HG02840 (cell line): Measurements from ENCODE around the gene PRKAG2.

Source experiments
- ATAC-seq: cut with Tn5 transposase; IDR thresholded peaks from one replicate; pipeline ENCODE4 v1.9.1; 2021; ENCODE audit warnings: mild to moderate bottlenecking, moderate library complexity, moderate number of reproducible peaks; ENCODE audit not compliant: unreplicated experiment, low FRiP score

The PRKAG2 gene

DNA sequence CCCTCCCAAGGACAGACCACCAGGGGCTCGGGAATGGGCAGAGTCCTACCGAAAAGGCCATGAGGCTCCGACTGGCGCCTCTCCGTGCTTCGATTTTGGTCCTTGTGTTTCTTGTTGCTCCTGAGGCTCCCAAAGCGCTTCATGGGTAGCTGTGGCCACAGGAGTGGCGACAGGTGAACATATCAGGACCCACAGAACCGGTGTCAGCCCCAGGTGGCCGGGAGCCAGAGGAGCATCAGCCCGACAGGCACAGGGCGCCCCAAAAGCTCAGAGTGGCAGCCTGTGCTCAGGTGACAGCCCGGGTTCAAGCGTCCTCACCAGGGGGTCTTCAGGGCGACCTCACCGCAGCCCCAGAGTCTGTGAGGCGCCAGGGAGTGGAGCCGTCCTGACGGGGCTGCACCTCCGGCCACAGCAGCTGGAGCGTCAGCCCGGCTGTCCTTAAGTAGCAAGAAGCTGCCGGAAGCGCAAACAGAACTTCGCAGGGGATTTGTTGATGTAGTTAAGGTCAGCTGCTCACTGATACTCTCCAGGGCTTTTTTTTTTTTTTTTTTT, 141.0 kb downstream of the PRKAG2 start:
- ATAC-seq, result no peak

DNA sequence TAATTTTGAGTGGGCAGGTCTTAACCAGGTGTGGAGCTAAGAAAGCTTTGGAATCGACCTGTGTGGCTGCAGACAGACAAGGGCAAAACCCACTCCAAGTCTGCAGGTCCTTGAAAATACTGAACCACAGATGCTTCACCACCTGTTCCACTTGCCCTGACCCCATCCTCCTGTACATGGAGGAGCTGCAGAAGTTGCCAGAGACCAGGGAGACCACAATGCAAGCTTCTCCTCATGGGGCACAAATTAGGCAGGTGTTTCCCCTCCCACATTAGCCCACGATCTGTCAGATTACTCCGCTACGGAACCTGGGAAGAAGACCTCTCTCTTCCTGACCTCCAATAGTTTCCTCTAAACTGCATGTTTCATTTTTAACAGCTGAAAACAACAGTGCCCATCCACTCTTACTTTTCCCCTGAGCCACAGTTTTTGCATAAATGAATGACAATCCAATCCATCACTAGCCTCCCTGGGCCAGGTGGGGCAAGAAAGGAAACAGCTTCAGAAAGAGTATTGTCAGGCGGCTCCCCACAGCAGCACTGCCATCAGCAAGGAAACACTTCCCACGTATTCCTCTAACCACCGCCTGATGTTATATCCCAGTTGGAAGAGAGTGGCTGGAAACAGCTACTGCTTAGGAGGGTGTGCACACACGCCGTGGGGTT, 141.6 kb downstream of the PRKAG2 start:
- ATAC-seq, result no peak

DNA sequence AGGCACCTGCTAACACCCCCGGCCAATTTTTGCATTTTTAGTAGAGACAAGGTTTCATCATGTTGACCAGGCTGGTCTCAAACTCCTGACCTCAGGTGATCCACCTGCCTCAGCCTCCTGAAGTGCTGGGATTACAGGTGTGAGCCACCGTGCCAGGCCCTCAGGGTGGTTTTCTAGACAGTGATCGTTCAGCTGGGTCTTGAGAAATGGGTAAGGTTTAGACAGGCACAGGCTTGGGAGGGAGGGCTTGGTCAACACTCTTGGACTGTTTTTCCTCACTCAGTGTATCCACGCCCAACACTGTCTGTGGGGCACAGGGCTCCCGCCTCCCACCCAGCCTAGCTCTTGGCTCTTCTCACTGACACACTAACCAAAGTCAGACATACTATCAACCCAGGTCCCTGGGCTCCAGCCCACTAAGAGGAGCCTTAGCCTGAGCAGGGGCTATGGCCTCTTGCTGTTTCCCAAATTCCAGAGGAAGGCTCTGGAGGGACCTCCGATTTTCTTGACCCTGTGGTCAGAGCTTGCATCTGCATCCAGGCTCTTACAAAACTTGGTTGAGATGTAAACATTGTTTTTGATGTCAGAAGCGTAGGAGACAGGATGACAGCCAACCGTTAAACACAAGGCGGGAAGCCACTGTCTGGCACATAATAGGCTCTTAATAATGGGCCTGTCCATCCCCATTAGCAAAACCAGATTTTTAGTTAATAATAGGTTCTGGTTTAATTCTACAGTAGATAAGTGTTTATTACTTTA, 143.9 kb downstream of the PRKAG2 start:
- no peak for ATAC-seq

DNA sequence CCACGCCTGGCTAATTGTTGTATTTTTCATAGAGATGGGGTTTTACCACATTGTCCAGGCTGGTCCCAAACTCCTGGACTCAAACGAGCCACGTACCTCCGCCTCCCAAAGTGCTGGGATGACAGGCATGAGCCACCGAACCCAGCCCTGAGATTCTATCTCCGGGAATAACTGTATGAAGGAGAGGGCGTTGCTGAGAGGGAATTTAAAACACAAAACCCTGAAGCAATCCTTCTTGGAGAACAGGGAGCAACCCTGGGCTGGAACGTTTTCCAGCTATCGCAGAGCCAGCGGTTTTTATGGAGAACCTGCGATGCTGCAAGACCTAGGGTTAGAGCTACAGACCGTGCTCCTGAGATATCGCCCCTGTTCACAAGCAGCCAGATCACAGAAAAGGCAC, 144.6 kb downstream of the PRKAG2 start:
- ATAC-seq, result no peak

DNA sequence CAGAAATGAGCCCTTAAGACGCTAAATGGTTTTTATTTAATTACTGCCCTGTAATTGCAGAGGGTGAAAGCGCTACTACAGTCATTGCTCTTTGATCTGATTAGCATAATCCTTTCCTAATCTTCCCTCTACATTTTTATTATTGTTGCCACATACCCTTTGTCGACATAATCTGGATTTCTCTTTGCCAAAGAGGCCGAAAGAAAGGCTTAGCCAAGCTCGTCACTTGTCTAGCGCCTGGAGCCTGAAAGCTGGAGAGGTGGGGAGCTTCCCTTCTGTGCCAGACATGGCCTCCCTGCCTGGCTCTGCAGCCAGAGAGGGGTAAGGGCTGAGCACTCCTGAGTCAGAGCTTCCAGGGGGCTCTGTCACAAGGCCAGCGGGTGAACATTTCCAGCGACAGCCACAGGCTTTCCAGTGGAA, 145.9 kb downstream of the PRKAG2 start:
- no peak for ATAC-seq

DNA sequence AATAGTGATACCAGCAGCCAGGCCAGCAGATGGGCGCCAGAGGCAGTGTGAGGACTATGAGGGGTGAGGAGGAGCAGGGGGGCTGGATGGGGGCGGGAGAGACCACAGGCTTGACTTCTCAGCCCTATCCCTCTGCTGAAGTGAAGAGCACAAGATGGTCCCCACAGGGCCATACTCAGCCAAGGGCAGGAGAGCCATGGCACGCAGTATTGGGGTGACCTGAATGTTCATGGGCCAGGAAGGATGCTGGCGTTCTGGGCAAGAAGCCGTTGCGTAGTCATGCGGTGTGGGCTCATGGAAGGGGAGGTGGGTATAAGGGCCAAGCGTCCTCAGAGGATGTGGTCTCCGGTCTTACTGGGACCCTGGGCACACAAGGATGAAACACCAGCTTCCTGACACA, 146.3 kb downstream of the PRKAG2 start:
- no peak for ATAC-seq

DNA sequence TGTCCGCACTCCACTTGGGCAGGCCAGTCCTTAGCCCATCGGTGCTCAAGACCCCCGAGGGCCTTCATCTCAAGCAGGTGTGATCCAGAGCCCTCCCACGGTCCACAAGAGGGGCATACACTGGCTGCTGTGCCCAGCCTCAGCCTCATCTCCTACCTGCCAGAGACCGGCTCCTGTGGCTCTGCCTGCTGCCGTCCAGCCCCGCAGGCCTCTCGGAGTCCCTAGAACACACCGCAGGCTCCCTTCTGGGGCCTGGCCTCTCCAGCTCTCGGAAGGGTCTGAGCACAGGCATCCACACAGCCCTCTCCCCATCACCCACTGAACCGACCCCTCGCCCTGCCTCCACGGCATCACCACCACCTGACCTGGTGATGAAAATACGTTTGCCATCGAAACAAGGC, 147.4 kb downstream of the PRKAG2 start:
- ATAC-seq, result no peak

DNA sequence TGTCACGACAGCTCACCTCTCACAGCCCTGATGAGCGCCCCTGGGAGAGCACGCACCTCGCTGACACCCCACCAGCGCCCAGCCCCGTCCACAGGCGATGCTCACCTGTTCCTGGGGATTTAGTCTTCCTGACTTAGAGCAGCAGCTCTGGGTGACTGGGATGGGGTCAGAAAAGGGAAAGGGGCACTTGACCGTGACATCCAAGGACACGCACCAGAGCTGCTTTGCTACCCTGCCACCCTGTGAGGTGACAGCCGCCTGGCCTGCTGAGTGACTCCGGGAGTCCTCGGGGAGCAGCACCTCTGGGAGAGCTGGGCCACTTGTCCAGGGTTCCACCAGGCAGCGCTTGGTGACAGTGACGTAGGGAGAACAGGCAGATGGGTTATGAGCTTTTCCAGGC, 148.2 kb downstream of the PRKAG2 start:
- no peak for ATAC-seq

DNA sequence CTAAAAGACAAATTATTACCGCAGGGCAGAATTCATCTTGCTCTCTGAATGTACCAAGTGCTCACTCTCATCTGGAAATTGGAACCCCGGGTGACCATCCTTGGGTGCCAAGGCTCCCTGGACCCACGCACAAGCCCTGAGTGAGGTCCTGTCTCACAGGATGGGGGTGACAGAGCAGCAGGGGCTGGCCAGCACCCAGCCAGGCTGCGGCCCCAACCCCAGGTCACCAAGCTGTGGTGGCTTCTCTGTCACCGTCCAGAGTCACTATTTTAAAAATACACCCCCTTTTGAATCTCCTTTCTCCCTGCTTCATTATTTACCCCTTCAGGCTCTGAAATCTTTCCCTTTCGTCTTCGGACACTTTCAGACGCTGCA, 148.6 kb downstream of the PRKAG2 start:
- ATAC-seq, result no peak

DNA sequence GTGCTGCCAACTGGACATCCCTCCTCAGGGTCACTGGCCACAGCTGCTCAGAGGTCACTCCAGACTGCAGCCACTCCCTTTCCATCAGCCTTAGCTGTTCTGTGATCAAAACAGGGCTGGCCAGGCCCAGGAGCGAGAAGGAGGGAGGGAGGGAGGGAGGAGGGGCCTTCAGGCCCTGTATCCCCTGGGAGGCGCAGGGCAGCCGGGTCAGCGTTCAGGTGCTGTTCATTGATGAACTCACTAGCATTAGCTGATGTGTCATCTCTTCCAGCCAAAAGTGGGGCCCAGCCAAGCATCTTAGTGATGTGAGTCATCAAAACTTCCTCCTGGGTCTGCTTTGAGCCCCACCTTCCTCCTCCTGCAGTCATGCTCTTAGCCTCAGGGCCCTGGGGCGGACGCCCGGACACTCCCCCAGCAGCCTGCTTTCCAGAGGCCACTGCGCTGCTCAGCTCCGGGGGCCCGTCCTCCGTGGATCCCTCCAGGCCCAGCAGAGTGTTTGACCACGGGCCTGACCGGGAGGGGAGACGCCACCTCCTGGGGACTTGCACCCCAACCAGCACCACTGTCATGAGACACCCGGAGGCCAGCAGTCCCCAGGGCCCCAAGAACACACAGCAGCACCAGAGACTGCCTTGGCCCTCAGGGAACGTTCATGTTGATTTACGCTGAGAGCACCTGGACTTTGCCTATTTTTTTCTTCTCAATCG, 149.2 kb downstream of the PRKAG2 start:
- no peak for ATAC-seq

DNA sequence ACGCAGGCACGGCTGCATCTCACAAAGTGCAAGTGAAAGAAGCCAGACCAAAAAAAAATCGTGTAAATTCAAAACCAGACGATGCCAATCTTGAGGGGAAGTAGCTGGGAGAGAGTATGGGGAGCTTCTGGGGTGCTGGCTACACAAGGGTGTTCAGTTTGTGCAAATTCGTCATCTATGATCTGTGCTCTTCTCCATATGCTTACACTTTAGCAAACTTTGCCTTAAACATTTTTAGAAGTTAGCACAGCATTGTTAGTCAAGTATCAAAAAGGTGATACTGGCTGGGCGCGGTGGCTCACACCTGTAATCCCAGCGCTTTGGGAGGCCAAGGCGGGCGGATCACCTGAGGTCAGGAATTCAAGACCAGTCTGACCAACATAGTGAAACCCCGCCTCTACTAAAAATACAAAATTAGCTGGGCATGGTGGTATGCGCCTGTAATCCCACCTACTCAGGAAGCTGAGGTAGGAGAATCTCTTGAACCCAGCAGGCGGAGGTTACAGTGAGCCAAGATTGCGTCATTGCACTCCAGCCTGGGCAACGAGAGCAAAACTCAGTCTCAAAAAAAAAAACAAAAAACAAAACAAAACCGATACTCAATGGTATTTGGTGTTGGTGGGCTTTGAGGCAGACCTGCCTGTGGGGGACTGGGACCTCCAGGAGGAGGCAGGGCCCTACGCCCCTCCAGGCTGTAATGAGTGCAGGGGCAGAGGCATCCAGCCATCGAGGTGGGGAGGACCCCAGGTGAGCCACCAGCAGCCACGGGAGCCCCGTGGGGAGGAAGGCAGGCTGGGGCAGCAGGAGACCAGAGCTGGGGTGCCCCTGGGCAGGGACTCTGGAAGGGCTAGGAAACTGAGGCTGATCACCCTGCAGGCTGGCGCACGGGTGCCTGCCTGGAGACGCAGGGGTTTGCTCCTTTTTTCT, 150.0 kb downstream of the PRKAG2 start:
- no peak for ATAC-seq

DNA sequence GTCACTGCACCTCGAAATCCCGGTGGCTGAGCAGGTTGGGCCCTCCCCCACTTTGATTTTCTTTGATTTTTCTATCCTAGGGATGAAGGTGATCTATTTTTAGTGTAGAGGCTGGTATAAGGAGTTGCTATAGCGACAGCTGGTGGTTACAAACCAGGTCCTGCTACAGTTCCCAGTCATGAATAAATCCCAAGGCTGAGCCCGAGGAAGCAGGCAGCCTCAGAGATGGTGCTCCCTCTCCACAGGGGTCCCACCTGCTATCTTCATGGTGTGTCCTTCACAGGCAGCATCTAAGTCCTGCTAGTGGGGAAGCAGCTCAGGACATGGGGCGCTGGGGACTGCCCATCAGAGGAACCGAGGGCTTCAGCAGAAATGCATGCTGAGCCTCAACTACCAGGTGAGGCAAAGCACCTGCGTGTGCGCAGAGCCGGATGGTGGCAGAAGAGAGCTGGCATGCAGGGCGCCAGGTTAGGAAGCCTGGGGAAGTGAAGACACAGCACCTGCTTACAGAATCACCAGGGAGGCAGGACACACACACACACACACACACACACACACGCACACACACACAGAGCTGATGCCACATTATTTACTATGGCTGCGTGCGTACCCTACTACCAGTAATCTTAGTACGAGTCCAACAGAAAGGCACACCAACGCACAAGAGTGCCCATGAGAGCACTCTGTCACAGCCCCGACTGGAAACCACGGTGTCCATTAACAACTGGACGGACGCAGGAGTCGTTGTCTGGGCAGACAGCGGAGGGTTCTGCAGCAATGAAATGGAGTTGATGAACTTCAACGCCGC, 150.9 kb downstream of the PRKAG2 start:
- ATAC-seq, result no peak

DNA sequence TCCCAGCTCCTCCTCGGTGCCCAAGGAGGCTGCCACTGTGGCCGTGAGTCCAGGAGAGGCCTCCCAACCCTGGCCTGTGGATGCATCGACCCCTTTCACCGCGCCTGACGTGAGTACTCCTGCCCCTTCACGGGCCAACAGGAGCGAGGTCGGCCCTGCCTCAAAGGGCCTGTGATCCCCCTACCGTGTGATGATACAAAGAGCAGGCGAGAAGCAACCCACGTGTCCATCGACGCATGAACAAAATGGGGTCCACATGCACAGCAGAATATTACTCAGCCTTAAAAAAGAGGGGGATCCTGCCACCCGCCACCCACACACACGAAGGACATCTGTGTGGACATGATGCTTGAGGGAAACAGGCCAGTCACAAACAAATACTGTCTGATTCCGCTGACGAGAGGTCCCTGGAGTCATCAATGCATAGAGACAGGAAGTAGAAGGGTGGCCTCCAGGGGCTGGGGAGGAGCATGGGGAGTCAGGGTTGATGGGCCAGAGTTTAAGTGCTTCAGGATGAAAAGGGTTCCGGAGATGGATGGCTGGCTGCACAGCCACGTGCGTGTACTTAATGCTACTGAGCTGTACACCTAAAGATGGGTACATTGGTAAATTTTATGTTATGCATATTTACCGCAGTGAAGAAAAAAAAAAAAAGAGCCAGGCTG, 151.9 kb downstream of the PRKAG2 start:
- no peak for ATAC-seq

DNA sequence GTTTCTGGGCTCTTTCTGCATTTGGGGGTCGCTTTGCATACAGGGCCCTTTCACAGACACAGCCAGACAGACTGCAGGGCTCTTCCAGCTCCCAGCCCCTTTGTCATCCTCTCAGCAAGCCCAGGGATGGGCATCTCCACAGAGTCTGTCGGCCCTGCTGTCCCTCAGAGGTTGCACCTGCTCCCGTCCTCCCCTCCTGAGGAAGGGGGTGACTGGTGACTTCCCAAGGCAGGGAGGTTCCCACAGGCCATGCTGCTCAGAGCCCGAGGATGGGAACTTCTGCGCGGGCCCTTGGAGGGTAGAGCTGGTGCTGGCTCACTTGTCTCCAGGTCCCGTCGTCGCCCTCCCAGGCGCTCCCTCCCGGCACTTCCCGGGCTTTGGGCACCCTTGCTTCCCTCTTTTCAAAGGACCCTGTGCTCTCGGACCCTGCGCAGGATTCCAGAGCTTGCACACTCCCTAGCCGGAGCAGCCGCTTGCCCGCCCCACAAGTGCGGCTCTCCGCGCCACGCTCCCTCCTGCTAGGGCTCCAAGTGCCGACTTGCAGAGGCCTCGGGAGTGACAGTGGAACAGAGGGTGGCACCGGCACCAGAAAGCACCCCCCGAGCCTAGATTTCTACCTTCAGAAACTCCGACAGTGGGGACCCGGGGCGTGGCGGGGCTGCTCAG, 152.5 kb downstream of the PRKAG2 start:
- ATAC-seq, result no peak

DNA sequence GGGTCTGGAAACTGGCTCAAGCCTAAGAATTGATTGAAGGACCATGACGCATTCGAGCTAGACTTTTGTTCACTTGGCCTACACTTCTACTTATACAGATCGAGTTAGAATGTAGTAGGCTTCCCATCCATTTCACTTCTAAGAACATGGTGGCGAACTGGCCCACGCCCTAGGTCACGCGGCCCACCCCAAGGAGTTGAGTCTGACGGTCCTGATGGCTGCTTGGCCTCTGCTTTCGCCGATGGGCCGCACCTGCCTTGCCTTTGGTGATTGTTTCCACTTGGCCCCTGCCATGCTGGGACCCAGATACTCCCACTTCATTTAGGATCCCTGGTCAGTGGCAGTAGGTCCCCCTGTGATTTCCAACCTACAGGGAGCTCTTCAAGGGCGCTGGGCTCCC, 153.6 kb downstream of the PRKAG2 start:
- no peak for ATAC-seq

DNA sequence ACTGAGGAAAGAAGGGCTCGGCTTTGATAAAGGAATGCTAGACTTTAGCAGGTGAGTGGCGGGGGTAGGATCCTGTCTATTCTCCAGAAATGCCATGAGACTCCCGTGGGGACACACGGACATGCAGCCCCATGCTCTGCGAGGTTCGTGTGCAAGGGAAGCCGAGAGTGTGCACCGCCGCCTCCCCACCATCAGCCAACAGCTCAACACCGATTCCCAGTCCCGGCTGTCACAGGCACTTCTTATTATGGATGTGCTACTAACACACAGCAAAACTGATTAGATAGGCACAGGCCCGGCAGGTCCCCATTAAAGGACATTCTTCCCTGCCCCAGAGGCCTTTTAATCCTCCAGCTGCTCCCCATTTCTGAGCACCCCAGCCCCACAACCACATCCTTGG, 154.4 kb downstream of the PRKAG2 start:
- no peak for ATAC-seq

DNA sequence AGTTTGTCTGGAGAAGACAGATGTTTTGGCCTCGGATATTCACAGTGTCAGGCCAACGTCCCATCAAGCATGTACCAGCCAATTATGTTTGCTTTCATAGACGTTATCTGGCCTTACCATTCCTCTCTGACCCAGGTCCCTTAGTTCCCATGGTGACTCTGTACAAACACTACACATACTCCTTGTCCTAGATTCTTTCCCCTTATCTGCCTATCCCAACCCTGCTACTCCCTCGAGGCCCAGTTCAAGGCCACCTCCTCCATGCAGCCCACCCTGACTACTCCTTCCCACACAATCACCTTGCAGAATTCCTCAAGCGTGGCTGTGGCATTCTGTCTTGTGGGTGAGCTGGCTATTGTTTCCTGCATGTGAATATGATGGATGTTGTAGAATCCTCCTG, 155.2 kb downstream of the PRKAG2 start:
- ATAC-seq, result no peak

DNA sequence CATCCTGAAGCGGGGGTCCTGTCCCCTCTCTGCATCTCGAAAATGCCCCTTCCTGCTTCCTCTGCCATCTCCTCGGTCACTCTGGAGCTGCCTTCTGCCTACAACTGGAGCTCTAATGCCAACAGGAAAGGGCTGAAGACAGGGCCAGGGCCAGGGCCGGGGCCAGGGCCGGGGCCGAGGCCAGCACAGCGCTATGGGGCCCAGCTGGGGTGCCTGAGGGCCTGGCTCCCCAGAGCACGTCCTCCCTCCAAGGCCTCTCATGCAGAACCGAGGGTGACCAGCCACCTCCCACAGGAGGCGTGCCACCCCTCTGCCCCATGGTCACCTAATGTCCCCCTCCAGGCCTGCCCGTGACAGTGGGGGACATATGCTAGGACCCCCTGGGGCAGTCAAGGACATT, 155.7 kb downstream of the PRKAG2 start:
- ATAC-seq, result no peak
